ENCODE data around the gene NEUROD4.
"Not testable (repeated sequence)": the region's sequence is repeated elsewhere in the genome, so short reads cannot be mapped to it uniquely, and the experiment has no call there.

NEUROD4 gene

GRCh38 chr12:55019784-55020183 is at the start of gene NEUROD4:
Gene NEUROD4, plus strand, starts transcription at chr12:55019974. Its CDS starts 6,466 bp downstream, at chr12:55026440.
- peak; percentile 27 for DNase-seq

- DNase-seq = no peak
Measured at GRCh38 chr12:54970741-54971140, 49.0 kb upstream of the NEUROD4 start.

- no peak for DNase-seq
Measured at GRCh38 chr12:54973556-54973955, 46.2 kb upstream of the NEUROD4 start.

- DNase-seq = no peak
Measured at GRCh38 chr12:54974279-54974678, 45.5 kb upstream of the NEUROD4 start.

- DNase-seq = no peak
Measured at GRCh38 chr12:54975272-54975671, 44.5 kb upstream of the NEUROD4 start.

- no peak for DNase-seq
Measured at GRCh38 chr12:54975875-54976274, 43.9 kb upstream of the NEUROD4 start.

- peak; percentile 45 for DNase-seq
Measured at GRCh38 chr12:54977155-54977554, 42.6 kb upstream of the NEUROD4 start.

- no peak for DNase-seq
Measured at GRCh38 chr12:54977857-54978256, 41.9 kb upstream of the NEUROD4 start.

GRCh38 chr12:54980341-54980740 is 39.4 kb upstream of the NEUROD4 start:
- no peak for DNase-seq

- no peak for DNase-seq
Measured at GRCh38 chr12:54981796-54982195, 38.0 kb upstream of the NEUROD4 start.

- DNase-seq = no peak
Measured at GRCh38 chr12:54983536-54984101, 36.2 kb upstream of the NEUROD4 start.

- no peak for DNase-seq
Measured at GRCh38 chr12:54984658-54985376, 35.0 kb upstream of the NEUROD4 start, which contains the start of gene TESPA1. Gene TESPA1, minus strand, starts transcription at chr12:54984762. Its CDS starts 10,200 bp downstream, at chr12:54974562.

GRCh38 chr12:54986773-54987172 is 33.0 kb upstream of the NEUROD4 start:
- not testable (repeated sequence) for DNase-seq

- no peak for DNase-seq
Measured at GRCh38 chr12:54987611-54988231, 32.1 kb upstream of the NEUROD4 start.

- DNase-seq = no peak
Measured at GRCh38 chr12:54988402-54989054, 31.2 kb upstream of the NEUROD4 start.

- DNase-seq = no peak
Measured at GRCh38 chr12:54989829-54990228, 29.9 kb upstream of the NEUROD4 start.

GRCh38 chr12:54991161-54991990 is 28.4 kb upstream of the NEUROD4 start:
- DNase-seq = no peak

- DNase-seq = no peak
Measured at GRCh38 chr12:54991991-54992375, 27.8 kb upstream of the NEUROD4 start.

GRCh38 chr12:54993181-54993835 is 26.5 kb upstream of the NEUROD4 start:
- DNase-seq = peak; percentile 46

- DNase-seq = no peak
Measured at GRCh38 chr12:54996205-54996604, 23.6 kb upstream of the NEUROD4 start.

GRCh38 chr12:54997929-54998522 is 21.7 kb upstream of the NEUROD4 start:
- no peak for DNase-seq

Measured in fibroblast of skin of right quadriceps (primary cell).